Measurements from ENCODE around the gene SCAP. TPM values are rescaled to one million over a fixed set of nuclear protein-coding genes. Genes with fewer than 3 reads are reported as not detected.

The SCAP gene
- total and polyA plus RNA-seq, 2 donors, result 31.7 to 40.5 TPM

DNA sequence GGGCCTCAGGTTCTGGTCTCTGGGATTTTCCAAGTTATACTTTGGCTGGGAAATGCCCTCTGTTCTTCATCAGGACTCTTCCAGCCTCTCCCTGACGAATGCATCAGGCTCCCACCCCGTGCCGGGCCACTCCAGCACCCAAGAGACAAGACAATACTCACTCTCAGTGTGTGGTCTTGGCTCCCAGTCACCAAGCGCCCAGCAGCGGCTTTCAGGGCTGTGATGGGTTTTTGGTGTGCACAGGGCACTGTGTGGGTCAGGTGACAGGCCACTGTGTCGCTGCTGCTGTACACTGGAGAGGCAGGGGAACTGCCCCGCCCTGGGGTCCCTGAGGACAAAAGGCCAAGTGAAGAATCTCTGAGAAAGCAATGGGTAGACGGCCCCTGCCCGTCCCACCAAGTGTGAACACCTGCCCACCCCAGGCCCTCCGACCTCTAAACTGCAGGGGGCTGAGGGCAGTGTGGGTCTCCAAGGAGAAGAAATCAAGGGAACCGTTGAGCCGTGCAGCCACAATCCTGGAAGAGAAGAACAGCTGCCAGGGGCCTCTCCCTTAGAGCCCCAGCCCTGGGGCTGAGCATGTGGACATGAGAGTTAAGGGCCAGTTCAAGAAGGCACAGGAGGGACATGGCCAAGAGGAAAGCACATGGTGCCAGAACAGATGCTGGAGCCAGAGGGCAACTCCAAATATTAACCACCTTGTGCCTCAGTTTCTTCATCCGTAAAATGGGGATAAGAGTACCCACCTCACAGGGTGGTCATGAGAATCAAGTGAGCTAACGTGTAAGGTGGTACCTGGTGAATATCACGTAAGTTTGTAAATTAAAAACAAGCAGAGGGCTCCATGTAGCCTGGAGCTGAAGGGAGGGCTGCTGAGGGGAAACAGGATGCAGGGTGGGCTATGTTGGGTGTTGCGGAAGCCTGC lies 60.8 kb downstream of the SCAP start:
- Histone ChIP-seq H3K27ac (ENCODE audit: low read depth in 1 of 2, low read length in 1 of 2) (no peak overlapping the region), H3K9me3 (ENCODE audit: control insufficient read depth in 2 of 2, insufficient read depth in 1 of 2, low read length in 1 of 2) (no peaks in the 10 kb centered on the region), H3K27me3 (ENCODE audit: control insufficient read depth in 2 of 2, insufficient read depth in 1 of 2, low read length in 1 of 2) (no peaks in the 10 kb centered on the region), H3K4me3 (ENCODE audit: low read length in 2 of 2) (no peak overlapping the region), H3K4me1 (ENCODE audit: control insufficient read depth in 2 of 2, insufficient read depth in 2 of 2, low read length in 2 of 2) (no peaks in the 10 kb centered on the region), H3K36me3 (ENCODE audit: control insufficient read depth in 2 of 2, insufficient read depth in 2 of 2, low read length in 1 of 2) (peaks cover 81 to 93% of the 10 kb centered on the region in 2 donors)
- no peak for DNase-seq (ENCODE audit: low read depth in 6 of 9, low spot score in 9 of 9)
- 96% methylated on average over 16 of the region's 16 CpGs for WGBS

DNA sequence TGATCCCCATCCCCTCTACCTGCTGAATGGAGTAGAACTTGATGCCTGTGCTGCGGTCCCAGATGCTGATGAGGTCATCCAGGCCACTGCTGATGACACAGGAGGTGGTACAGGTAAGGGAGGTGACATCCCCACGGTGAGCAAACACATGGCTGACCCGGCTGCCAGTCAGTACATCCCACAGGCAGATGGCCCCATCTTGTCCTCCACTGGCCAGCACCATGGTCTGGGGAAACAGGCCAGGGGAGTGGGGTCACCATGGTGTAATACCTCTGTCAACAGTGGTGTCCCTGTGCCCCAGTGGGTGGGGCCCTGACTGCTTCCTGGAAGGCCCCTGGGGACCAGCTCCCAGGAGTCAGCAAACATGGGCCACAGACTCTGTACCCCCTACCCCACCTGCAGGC lies 61.6 kb downstream of the SCAP start:
- Histone ChIP-seq H3K27ac (ENCODE audit: low read depth in 1 of 2, low read length in 1 of 2) (no peak overlapping the region), H3K36me3 (ENCODE audit: control insufficient read depth in 2 of 2, insufficient read depth in 2 of 2, low read length in 1 of 2) (peaks cover 80 to 93% of the 10 kb centered on the region in 2 donors), H3K27me3 (ENCODE audit: control insufficient read depth in 2 of 2, insufficient read depth in 1 of 2, low read length in 1 of 2) (no peaks in the 10 kb centered on the region), H3K4me1 (ENCODE audit: control insufficient read depth in 2 of 2, insufficient read depth in 2 of 2, low read length in 2 of 2) (no peaks in the 10 kb centered on the region), H3K9me3 (ENCODE audit: control insufficient read depth in 2 of 2, insufficient read depth in 1 of 2, low read length in 1 of 2) (no peaks in the 10 kb centered on the region), H3K4me3 (ENCODE audit: low read length in 2 of 2) (no peak overlapping the region)
- DNase-seq (ENCODE audit: low read depth in 6 of 9, low spot score in 9 of 9), result no peak
- 98% methylated on average over 3 of the region's 3 CpGs for WGBS

DNA sequence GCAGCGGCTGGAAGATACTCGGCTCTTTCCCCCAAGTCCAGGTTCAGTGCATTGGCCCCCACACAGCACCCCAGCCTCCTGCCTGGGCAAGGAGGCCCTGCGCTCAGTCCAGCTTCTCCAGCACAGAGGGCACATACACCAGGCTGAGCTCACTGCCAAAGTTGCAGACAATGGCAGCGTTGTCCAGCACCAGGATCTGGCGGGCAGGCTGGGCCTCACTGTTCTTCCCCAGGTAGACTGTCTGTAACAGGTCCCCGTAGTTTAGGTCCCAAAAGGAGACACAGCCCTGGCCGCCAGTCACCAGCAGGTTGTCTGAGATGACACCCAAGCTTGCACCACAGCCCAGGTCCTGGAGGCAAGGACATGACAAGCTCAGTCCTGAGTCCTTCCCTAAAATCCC lies 62.0 kb downstream of the SCAP start:
- no peaks in the 10 kb centered on the region for H3K4me1 ChIP-seq (ENCODE audit: control insufficient read depth in 2 of 2, insufficient read depth in 2 of 2, low read length in 2 of 2)
- no peaks in the 10 kb centered on the region for H3K9me3 ChIP-seq (ENCODE audit: control insufficient read depth in 2 of 2, insufficient read depth in 1 of 2, low read length in 1 of 2)
- no peak overlapping the region for H3K4me3 ChIP-seq (ENCODE audit: low read length in 2 of 2)
- no peaks in the 10 kb centered on the region for H3K27me3 ChIP-seq (ENCODE audit: control insufficient read depth in 2 of 2, insufficient read depth in 1 of 2, low read length in 1 of 2)
- WGBS, result over 99% methylated on average over 7 of the region's 7 CpGs
- DNase-seq (ENCODE audit: low read depth in 6 of 9, low spot score in 9 of 9), result no peak
- peaks cover 80 to 93% of the 10 kb centered on the region in 2 donors for H3K36me3 ChIP-seq (ENCODE audit: control insufficient read depth in 2 of 2, insufficient read depth in 2 of 2, low read length in 1 of 2)
- H3K27ac ChIP-seq (ENCODE audit: low read depth in 1 of 2, low read length in 1 of 2), result no peak overlapping the region

DNA sequence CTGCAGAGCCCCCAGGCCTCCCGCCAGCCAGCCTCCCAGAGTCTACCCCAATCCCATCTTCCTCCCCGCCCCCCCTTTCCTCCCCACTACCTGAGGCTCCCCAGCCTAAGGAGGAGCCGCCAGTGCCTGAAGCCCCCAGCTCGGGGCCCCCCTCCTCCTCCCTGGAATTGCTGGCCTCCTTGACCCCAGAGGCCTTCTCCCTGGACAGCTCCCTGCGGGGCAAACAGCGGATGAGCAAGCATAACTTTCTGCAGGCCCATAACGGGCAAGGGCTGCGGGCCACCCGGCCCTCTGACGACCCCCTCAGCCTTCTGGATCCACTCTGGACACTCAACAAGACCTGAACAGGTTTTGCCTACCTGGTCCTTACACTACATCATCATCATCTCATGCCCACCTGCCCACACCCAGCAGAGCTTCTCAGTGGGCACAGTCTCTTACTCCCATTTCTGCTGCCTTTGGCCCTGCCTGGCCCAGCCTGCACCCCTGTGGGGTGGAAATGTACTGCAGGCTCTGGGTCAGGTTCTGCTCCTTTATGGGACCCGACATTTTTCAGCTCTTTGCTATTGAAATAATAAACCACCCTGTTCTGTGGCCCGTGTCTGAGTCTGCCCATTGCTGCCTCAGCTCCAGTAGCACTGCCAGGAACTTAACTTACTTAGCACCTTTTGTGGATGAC lies 62.8 kb downstream of the SCAP start:
- DNase-seq (ENCODE audit: low read depth in 6 of 9, low spot score in 9 of 9), result no peak
- no peak overlapping the region for H3K27ac ChIP-seq (ENCODE audit: low read depth in 1 of 2, low read length in 1 of 2)
- H3K36me3 ChIP-seq (ENCODE audit: control insufficient read depth in 2 of 2, insufficient read depth in 2 of 2, low read length in 1 of 2), result peaks cover 83 to 93% of the 10 kb centered on the region in 2 donors
- H3K9me3 ChIP-seq (ENCODE audit: control insufficient read depth in 2 of 2, insufficient read depth in 1 of 2, low read length in 1 of 2), result no peaks in the 10 kb centered on the region
- H3K27me3 ChIP-seq (ENCODE audit: control insufficient read depth in 2 of 2, insufficient read depth in 1 of 2, low read length in 1 of 2), result no peaks in the 10 kb centered on the region
- H3K4me3 ChIP-seq (ENCODE audit: low read length in 2 of 2), result no peak overlapping the region
- 87% methylated on average over 12 of the region's 12 CpGs for WGBS
- no peaks in the 10 kb centered on the region for H3K4me1 ChIP-seq (ENCODE audit: control insufficient read depth in 2 of 2, insufficient read depth in 2 of 2, low read length in 2 of 2)

DNA sequence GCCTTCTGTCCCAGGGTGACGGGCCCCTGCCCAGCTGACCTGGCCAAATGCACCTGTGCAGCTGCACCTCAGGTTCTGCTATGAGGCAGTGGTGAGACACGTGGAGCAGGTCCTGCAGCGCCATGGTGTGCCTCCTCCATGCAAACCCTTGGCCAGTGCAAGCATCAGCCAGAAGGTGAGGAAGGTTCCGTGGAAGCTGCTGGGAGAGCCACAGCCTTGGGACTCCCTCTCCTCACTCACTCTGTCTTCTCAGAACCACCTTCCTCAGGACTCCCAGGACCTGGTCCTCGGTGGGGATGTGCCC lies 63.3 kb downstream of the SCAP start:
- WGBS, result 99% methylated on average over 5 of the region's 5 CpGs
- no peak for DNase-seq (ENCODE audit: low read depth in 6 of 9, low spot score in 9 of 9)
- Histone ChIP-seq H3K27ac (ENCODE audit: low read depth in 1 of 2, low read length in 1 of 2) (no peak overlapping the region), H3K9me3 (ENCODE audit: control insufficient read depth in 2 of 2, insufficient read depth in 1 of 2, low read length in 1 of 2) (no peaks in the 10 kb centered on the region), H3K4me3 (ENCODE audit: low read length in 2 of 2) (no peak overlapping the region), H3K27me3 (ENCODE audit: control insufficient read depth in 2 of 2, insufficient read depth in 1 of 2, low read length in 1 of 2) (no peaks in the 10 kb centered on the region), H3K36me3 (ENCODE audit: control insufficient read depth in 2 of 2, insufficient read depth in 2 of 2, low read length in 1 of 2) (peaks cover 86 to 95% of the 10 kb centered on the region in 2 donors), H3K4me1 (ENCODE audit: control insufficient read depth in 2 of 2, insufficient read depth in 2 of 2, low read length in 2 of 2) (no peaks in the 10 kb centered on the region)

DNA sequence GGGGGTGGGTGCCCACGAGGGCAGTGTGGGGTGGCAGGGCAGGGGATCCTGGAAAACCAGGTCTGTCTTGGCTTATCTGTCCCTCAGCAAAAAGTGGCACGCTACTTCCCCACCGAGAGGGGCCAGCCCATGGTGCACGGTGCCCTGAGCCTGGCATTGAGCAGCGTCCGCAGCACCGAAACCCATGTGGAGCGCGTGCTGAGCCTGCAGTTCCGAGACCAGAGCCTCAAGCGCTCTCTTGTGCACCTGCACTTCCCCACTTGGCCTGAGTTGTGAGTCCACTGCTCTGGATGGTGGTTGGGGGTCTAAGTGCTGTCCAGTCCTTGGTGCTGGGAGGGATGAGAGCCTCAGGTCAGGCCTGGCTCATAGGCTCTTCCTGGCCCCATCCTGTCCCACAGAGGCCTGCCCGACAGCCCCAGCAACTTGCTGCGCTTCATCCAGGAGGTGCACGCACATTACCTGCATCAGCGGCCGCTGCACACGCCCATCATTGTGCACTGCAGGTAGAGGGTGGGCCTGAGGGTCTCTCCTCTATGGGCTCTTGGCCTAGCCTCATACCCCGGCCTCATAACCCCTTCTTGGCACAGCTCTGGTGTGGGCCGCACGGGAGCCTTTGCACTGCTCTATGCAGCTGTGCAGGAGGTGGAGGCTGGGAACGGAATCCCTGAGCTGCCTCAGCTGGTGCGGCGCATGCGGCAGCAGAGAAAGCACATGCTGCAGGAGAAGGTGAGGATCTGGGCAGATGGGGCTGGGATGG lies 63.9 kb downstream of the SCAP start:
- Histone ChIP-seq H3K27me3 (ENCODE audit: control insufficient read depth in 2 of 2, insufficient read depth in 1 of 2, low read length in 1 of 2) (no peaks in the 10 kb centered on the region), H3K27ac (ENCODE audit: low read depth in 1 of 2, low read length in 1 of 2) (no peak overlapping the region), H3K4me1 (ENCODE audit: control insufficient read depth in 2 of 2, insufficient read depth in 2 of 2, low read length in 2 of 2) (peaks cover 0 to under 1% of the 10 kb centered on the region in 2 donors), H3K4me3 (ENCODE audit: low read length in 2 of 2) (no peak overlapping the region), H3K36me3 (ENCODE audit: control insufficient read depth in 2 of 2, insufficient read depth in 2 of 2, low read length in 1 of 2) (peaks cover 86 to 95% of the 10 kb centered on the region in 2 donors), H3K9me3 (ENCODE audit: control insufficient read depth in 2 of 2, insufficient read depth in 1 of 2, low read length in 1 of 2) (no peaks in the 10 kb centered on the region)
- DNase-seq (ENCODE audit: low read depth in 6 of 9, low spot score in 9 of 9), result no peak
- WGBS, result 96% methylated on average over 24 of the region's 24 CpGs

DNA sequence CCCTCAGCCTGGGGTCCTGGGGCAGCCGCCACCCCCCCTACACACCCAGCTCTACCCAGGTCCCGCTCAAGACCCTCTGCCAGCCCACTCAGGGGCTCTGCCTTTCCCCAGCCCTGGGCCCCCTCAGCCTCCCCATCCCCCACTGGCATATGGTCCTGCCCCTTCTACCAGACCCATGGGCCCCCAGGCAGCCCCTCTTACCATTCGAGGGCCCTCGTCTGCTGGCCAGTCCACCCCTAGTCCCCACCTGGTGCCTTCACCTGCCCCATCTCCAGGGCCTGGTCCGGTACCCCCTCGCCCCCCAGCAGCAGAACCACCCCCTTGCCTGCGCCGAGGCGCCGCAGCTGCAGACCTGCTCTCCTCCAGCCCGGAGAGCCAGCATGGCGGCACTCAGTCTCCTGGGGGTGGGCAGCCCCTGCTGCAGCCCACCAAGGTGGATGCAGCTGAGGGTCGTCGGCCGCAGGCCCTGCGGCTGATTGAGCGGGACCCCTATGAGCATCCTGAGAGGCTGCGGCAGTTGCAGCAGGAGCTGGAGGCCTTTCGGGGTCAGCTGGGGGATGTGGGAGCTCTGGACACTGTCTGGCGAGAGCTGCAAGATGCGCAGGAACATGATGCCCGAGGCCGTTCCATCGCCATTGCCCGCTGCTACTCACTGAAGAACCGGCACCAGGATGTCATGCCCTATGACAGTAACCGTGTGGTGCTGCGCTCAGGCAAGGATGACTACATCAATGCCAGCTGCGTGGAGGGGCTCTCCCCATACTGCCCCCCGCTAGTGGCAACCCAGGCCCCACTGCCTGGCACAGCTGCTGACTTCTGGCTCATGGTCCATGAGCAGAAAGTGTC lies 64.7 kb downstream of the SCAP start:
- DNase-seq (ENCODE audit: low read depth in 6 of 9, low spot score in 9 of 9), result no peak
- peaks cover 87 to 100% of the 10 kb centered on the region in 2 donors for H3K36me3 ChIP-seq (ENCODE audit: control insufficient read depth in 2 of 2, insufficient read depth in 2 of 2, low read length in 1 of 2)
- no peaks in the 10 kb centered on the region for H3K27me3 ChIP-seq (ENCODE audit: control insufficient read depth in 2 of 2, insufficient read depth in 1 of 2, low read length in 1 of 2)
- H3K9me3 ChIP-seq (ENCODE audit: control insufficient read depth in 2 of 2, insufficient read depth in 1 of 2, low read length in 1 of 2), result no peaks in the 10 kb centered on the region
- WGBS, result 97% methylated on average over 30 of the region's 30 CpGs
- H3K4me1 ChIP-seq (ENCODE audit: control insufficient read depth in 2 of 2, insufficient read depth in 2 of 2, low read length in 2 of 2), result peaks cover 0 to 3% of the 10 kb centered on the region in 2 donors
- H3K27ac ChIP-seq (ENCODE audit: low read depth in 1 of 2, low read length in 1 of 2), result no peak overlapping the region
- no peak overlapping the region for H3K4me3 ChIP-seq (ENCODE audit: low read length in 2 of 2)

DNA sequence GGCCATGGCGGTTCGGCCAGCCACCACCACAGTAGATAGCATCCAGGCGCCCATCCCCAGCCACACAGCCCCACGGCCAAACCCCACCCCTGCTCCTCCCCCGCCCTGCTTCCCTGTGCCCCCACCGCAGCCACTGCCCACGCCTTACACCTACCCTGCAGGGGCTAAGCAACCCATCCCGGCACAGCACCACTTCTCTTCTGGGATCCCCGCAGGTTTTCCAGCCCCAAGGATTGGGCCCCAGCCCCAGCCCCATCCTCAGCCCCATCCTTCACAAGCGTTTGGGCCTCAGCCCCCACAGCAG lies 65.4 kb downstream of the SCAP start:
- peaks cover 86 to 100% of the 10 kb centered on the region in 2 donors for H3K36me3 ChIP-seq (ENCODE audit: control insufficient read depth in 2 of 2, insufficient read depth in 2 of 2, low read length in 1 of 2)
- H3K9me3 ChIP-seq (ENCODE audit: control insufficient read depth in 2 of 2, insufficient read depth in 1 of 2, low read length in 1 of 2), result no peaks in the 10 kb centered on the region
- H3K4me3 ChIP-seq (ENCODE audit: low read length in 2 of 2), result no peak overlapping the region
- no peak overlapping the region for H3K27ac ChIP-seq (ENCODE audit: low read depth in 1 of 2, low read length in 1 of 2)
- peaks cover 0 to 3% of the 10 kb centered on the region in 2 donors for H3K4me1 ChIP-seq (ENCODE audit: control insufficient read depth in 2 of 2, insufficient read depth in 2 of 2, low read length in 2 of 2)
- no peak for DNase-seq (ENCODE audit: low read depth in 6 of 9, low spot score in 9 of 9)
- no peaks in the 10 kb centered on the region for H3K27me3 ChIP-seq (ENCODE audit: control insufficient read depth in 2 of 2, insufficient read depth in 1 of 2, low read length in 1 of 2)
- 84% methylated on average over 10 of the region's 10 CpGs for WGBS
